ENCODE data around the gene INSR.

Gene INSR

GRCh38 chr19:7126132-7126531 is 168.1 kb downstream of the INSR start:
- no peaks in the 10 kb centered on the region for H3K27me3 Mint-ChIP-seq
- no peak overlapping the region for H3K27ac Mint-ChIP-seq
- peaks cover 33% of the 10 kb centered on the region for H3K9me3 Mint-ChIP-seq
- no peaks in the 10 kb centered on the region for H3K4me1 Mint-ChIP-seq (ENCODE audit: low read depth)
- H3K36me3 Mint-ChIP-seq (ENCODE audit: low read depth): peaks cover 85% of the 10 kb centered on the region
- intact Hi-C loops (cut with micrococcal nuclease): no loop called here
- no peak overlapping the region for H3K4me3 Mint-ChIP-seq

- Mint-ChIP-seq H3K36me3 (ENCODE audit: low read depth) (peaks cover 85% of the 10 kb centered on the region), H3K4me1 (ENCODE audit: low read depth) (no peaks in the 10 kb centered on the region), H3K4me3 (no peak overlapping the region), H3K27ac (no peak overlapping the region), H3K9me3 (peaks cover 24% of the 10 kb centered on the region), H3K27me3 (no peaks in the 10 kb centered on the region)
- intact Hi-C loops (cut with micrococcal nuclease): no loop called here
These were observed 169.0 kb downstream of the INSR start for GRCh38 chr19:7125221-7125620.

GRCh38 chr19:7124782-7125181 is 169.4 kb downstream of the INSR start:
- intact Hi-C loops (cut with micrococcal nuclease): no loop called here
- peaks cover 22% of the 10 kb centered on the region for H3K9me3 Mint-ChIP-seq

GRCh38 chr19:7122701-7123100 is 171.5 kb downstream of the INSR start:
- Mint-ChIP-seq H3K4me1 (ENCODE audit: low read depth) (no peaks in the 10 kb centered on the region), H3K27me3 (no peaks in the 10 kb centered on the region), H3K9me3 (peaks cover 22% of the 10 kb centered on the region), H3K27ac (no peak overlapping the region), H3K4me3 (no peak overlapping the region), H3K36me3 (ENCODE audit: low read depth) (peaks cover 82% of the 10 kb centered on the region)
- intact Hi-C loops (cut with micrococcal nuclease): no loop called here

More at GRCh38 chr19:7124782-7125181, 169.4 kb downstream of the INSR start:
- Mint-ChIP-seq H3K27ac (no peak overlapping the region), H3K27me3 (no peaks in the 10 kb centered on the region), H3K4me1 (ENCODE audit: low read depth) (no peaks in the 10 kb centered on the region), H3K36me3 (ENCODE audit: low read depth) (peaks cover 85% of the 10 kb centered on the region), H3K4me3 (no peak overlapping the region)

GRCh38 chr19:7120499-7120898 is 173.7 kb downstream of the INSR start:
- Mint-ChIP-seq H3K9me3 (peaks cover 7% of the 10 kb centered on the region), H3K4me3 (no peak overlapping the region), H3K4me1 (ENCODE audit: low read depth) (no peaks in the 10 kb centered on the region), H3K36me3 (ENCODE audit: low read depth) (peaks cover 82% of the 10 kb centered on the region), H3K27ac (no peak overlapping the region), H3K27me3 (no peaks in the 10 kb centered on the region)
- intact Hi-C loops (cut with micrococcal nuclease): no loop called here

GRCh38 chr19:7119582-7119981 is 174.6 kb downstream of the INSR start:
- no peaks in the 10 kb centered on the region for H3K9me3 Mint-ChIP-seq
- H3K27ac Mint-ChIP-seq: no peak overlapping the region
- intact Hi-C loops (cut with micrococcal nuclease): no loop called here
- peaks cover 79% of the 10 kb centered on the region for H3K36me3 Mint-ChIP-seq (ENCODE audit: low read depth)
- H3K27me3 Mint-ChIP-seq: no peaks in the 10 kb centered on the region
- no peak overlapping the region for H3K4me3 Mint-ChIP-seq
- H3K4me1 Mint-ChIP-seq (ENCODE audit: low read depth): no peaks in the 10 kb centered on the region

- intact Hi-C loops (cut with micrococcal nuclease): no loop called here
- peaks cover 66% of the 10 kb centered on the region for H3K36me3 Mint-ChIP-seq (ENCODE audit: low read depth)
- H3K9me3 Mint-ChIP-seq: no peaks in the 10 kb centered on the region
- H3K27ac Mint-ChIP-seq: no peak overlapping the region
- no peak overlapping the region for H3K4me3 Mint-ChIP-seq
- peaks cover under 1% of the 10 kb centered on the region for H3K27me3 Mint-ChIP-seq
- no peaks in the 10 kb centered on the region for H3K4me1 Mint-ChIP-seq (ENCODE audit: low read depth)
These were observed 177.0 kb downstream of the INSR start for GRCh38 chr19:7117248-7117647.

GRCh38 chr19:7115721-7116120 is 178.5 kb downstream of the INSR start:
- intact Hi-C loops (cut with micrococcal nuclease): no loop called here
- Mint-ChIP-seq H3K4me3 (no peak overlapping the region), H3K4me1 (ENCODE audit: low read depth) (no peaks in the 10 kb centered on the region), H3K9me3 (no peaks in the 10 kb centered on the region), H3K27me3 (peaks cover 3% of the 10 kb centered on the region), H3K27ac (no peak overlapping the region), H3K36me3 (ENCODE audit: low read depth) (peaks cover 51% of the 10 kb centered on the region)

- intact Hi-C loops (cut with micrococcal nuclease): no loop called here
- peaks cover 3% of the 10 kb centered on the region for H3K27me3 Mint-ChIP-seq
These were observed 181.0 kb downstream of the INSR start for GRCh38 chr19:7113233-7113632.

GRCh38 chr19:7112675-7113074 is 181.5 kb downstream of the INSR start:
- intact Hi-C loops (cut with micrococcal nuclease): no loop called here
- no peaks in the 10 kb centered on the region for H3K4me1 Mint-ChIP-seq (ENCODE audit: low read depth)
- H3K4me3 Mint-ChIP-seq: no peak overlapping the region
- H3K9me3 Mint-ChIP-seq: no peaks in the 10 kb centered on the region
- peaks cover 28% of the 10 kb centered on the region for H3K36me3 Mint-ChIP-seq (ENCODE audit: low read depth)
- H3K27me3 Mint-ChIP-seq: peaks cover 3% of the 10 kb centered on the region
- no peak overlapping the region for H3K27ac Mint-ChIP-seq

More at GRCh38 chr19:7113233-7113632, 181.0 kb downstream of the INSR start:
- H3K4me3 Mint-ChIP-seq: no peak overlapping the region
- H3K36me3 Mint-ChIP-seq (ENCODE audit: low read depth): peaks cover 29% of the 10 kb centered on the region
- no peaks in the 10 kb centered on the region for H3K4me1 Mint-ChIP-seq (ENCODE audit: low read depth)
- H3K27ac Mint-ChIP-seq: no peak overlapping the region
- no peaks in the 10 kb centered on the region for H3K9me3 Mint-ChIP-seq

GRCh38 chr19:7109678-7110289 is 184.4 kb downstream of the INSR start:
- intact Hi-C loops (cut with micrococcal nuclease): no loop called here
- no peaks in the 10 kb centered on the region for H3K9me3 Mint-ChIP-seq
- H3K27me3 Mint-ChIP-seq: peaks cover 3% of the 10 kb centered on the region
- H3K27ac Mint-ChIP-seq: no peak overlapping the region
- no peak overlapping the region for H3K4me3 Mint-ChIP-seq
- H3K4me1 Mint-ChIP-seq (ENCODE audit: low read depth): no peaks in the 10 kb centered on the region
- H3K36me3 Mint-ChIP-seq (ENCODE audit: low read depth): no peaks in the 10 kb centered on the region

GRCh38 chr19:7106711-7107657 is 187.2 kb downstream of the INSR start:
- H3K4me1 Mint-ChIP-seq (ENCODE audit: low read depth): no peaks in the 10 kb centered on the region
- H3K4me3 Mint-ChIP-seq: no peak overlapping the region
- intact Hi-C loops (cut with micrococcal nuclease): no loop called here
- H3K9me3 Mint-ChIP-seq: no peaks in the 10 kb centered on the region
- no peaks in the 10 kb centered on the region for H3K36me3 Mint-ChIP-seq (ENCODE audit: low read depth)
- peaks cover 1% of the 10 kb centered on the region for H3K27me3 Mint-ChIP-seq
- no peak overlapping the region for H3K27ac Mint-ChIP-seq

- Mint-ChIP-seq H3K36me3 (ENCODE audit: low read depth) (no peaks in the 10 kb centered on the region), H3K4me3 (no peak overlapping the region), H3K4me1 (ENCODE audit: low read depth) (peaks cover 5% of the 10 kb centered on the region), H3K27ac (no peak overlapping the region), H3K27me3 (peaks cover 3% of the 10 kb centered on the region), H3K9me3 (no peaks in the 10 kb centered on the region)
- intact Hi-C loops (cut with micrococcal nuclease): no loop called here
These were observed 189.3 kb downstream of the INSR start for GRCh38 chr19:7104747-7105447.
